Lower leg skin (tissue), 3 donors: ENCODE data around the gene ATP8A2.

Experiments used
- POLR2A ChIP-seq, 2 donors: fragments of 450-650 bp; IDR thresholded peaks; one replicate each; pipeline ENCODE4 v1.6.1; 2016 to 2017; ENCODE audit warnings: antibody characterized with exemption in 2 of 2, mild to moderate bottlenecking in 1 of 2, moderate library complexity in 1 of 2
- TF ChIP-seq, protein P1 (sequence below), 3 donors: fragments of 450-650 bp; IDR thresholded peaks; one replicate each; pipeline ENCODE4 v1.5.1; 2016; ENCODE audit warnings: antibody characterized with exemption in 3 of 3, mild to moderate bottlenecking in 3 of 3, moderate library complexity in 2 of 3

GRCh38 chr13:25673711-25674110 is 301.9 kb downstream of the ATP8A2 start:
- TF ChIP-seq, protein P1, sequence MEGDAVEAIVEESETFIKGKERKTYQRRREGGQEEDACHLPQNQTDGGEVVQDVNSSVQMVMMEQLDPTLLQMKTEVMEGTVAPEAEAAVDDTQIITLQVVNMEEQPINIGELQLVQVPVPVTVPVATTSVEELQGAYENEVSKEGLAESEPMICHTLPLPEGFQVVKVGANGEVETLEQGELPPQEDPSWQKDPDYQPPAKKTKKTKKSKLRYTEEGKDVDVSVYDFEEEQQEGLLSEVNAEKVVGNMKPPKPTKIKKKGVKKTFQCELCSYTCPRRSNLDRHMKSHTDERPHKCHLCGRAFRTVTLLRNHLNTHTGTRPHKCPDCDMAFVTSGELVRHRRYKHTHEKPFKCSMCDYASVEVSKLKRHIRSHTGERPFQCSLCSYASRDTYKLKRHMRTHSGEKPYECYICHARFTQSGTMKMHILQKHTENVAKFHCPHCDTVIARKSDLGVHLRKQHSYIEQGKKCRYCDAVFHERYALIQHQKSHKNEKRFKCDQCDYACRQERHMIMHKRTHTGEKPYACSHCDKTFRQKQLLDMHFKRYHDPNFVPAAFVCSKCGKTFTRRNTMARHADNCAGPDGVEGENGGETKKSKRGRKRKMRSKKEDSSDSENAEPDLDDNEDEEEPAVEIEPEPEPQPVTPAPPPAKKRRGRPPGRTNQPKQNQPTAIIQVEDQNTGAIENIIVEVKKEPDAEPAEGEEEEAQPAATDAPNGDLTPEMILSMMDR (IDR thresholded peaks at IDR 0.05), result no peak
- no peak for TF ChIP-seq POLR2A (IDR thresholded peaks at IDR 0.05)
